B cell (primary cell): ENCODE measurements around the gene PAQR7. TPM values are rescaled to one million over a fixed set of nuclear protein-coding genes. Genes with fewer than 3 reads are reported as not detected.

ENCODE experiments used
- ATAC-seq: fragments of 200-7000 bp; cut with Tn5 transposase; one replicate; pipeline ENCODE4 v1.10.0; 2021; ENCODE audit warnings: low read depth, mild to moderate bottlenecking, moderate number of reproducible peaks, moderate library complexity
- CTCF ChIA-PET: fragments of 350-600 bp; sonication (Branson Sonifier 250); formaldehyde crosslinking; loops from one replicate; lab custom pipeline; 2021; ENCODE audit warnings: antibody characterized with exemption, inconsistent platforms; lab: Charles Lee
- POLR2A ChIA-PET: fragments of 350-600 bp; sonication (Branson Sonifier 250); formaldehyde crosslinking; loops from one replicate; lab custom pipeline; 2021; ENCODE audit warnings: antibody characterized with exemption; lab: Charles Lee
- DNase-seq: peaks from one replicate; pipeline ENCODE4 v3.0.0; 2013
- H2AFZ ChIP-seq: 2 replicates; pipeline ENCODE4 v1.6.1; 2012; ENCODE audit warnings: mild to moderate bottlenecking, low read depth, low read length; ENCODE audit not compliant: insufficient read depth, poor library complexity, severe bottlenecking
- H3K27ac ChIP-seq, 2 donors: 1 replicate in 1 of 2; 2 replicates in 1 of 2; pipeline ENCODE4 v1.5.1; 2012 to 2013; ENCODE audit warnings: low read length in 2 of 2, mild to moderate bottlenecking in 2 of 2, moderate library complexity in 1 of 2
- H3K27me3 ChIP-seq, 4 experiments: fragments of 200-600 bp in 1 of 4; sonication (generic) in 1 of 4; replicated peaks in 1 of 4; 1 replicate in 2 of 4; 2 replicates in 2 of 4; pipeline versions ENCODE4 v1.6.1 to v1.7.0; 2013 to 2016; ENCODE audit warnings: low read length in 3 of 4, mild to moderate bottlenecking in 2 of 4, mixed read lengths in 1 of 4, moderate library complexity in 1 of 4; ENCODE audit not compliant: insufficient read depth in 4 of 4, control insufficient read depth in 3 of 4; ENCODE audit errors: control extremely low read depth in 1 of 4
- H3K36me3 ChIP-seq, 2 experiments: replicated peaks in 1 of 2; 1 replicate in 1 of 2; 2 replicates in 1 of 2; pipeline versions ENCODE4 v1.6.1 to v1.7.1; 2013; ENCODE audit warnings: low read length in 1 of 2; ENCODE audit not compliant: insufficient read depth in 2 of 2, control insufficient read depth in 1 of 2; ENCODE audit errors: control extremely low read depth in 1 of 2, extremely low read depth in 1 of 2
- H3K4me1 ChIP-seq, 2 donors: fragments of 200-600 bp in 1 of 2; sonication (generic) in 1 of 2; 1 replicate in 1 of 2; 2 replicates in 1 of 2; pipeline versions ENCODE4 v1.5.1 to v1.6.1; 2013 to 2017; ENCODE audit warnings: low read length in 2 of 2; ENCODE audit not compliant: control insufficient read depth in 2 of 2, insufficient read depth in 2 of 2
- H3K4me2 ChIP-seq: replicated peaks from 2 replicates; pipeline ENCODE3; 2012; ENCODE audit warnings: mild to moderate bottlenecking, low read depth, low read length; ENCODE audit not compliant: poor library complexity, severe bottlenecking
- H3K4me3 ChIP-seq, 5 experiments: fragments of 200-600 bp in 1 of 5; sonication (generic) in 1 of 5; 1 replicate in 3 of 5; 2 replicates in 2 of 5; pipeline versions ENCODE4 v1.5.1 to v1.7.0; 2011 to 2016; ENCODE audit warnings: low read length in 4 of 5, mild to moderate bottlenecking in 4 of 5, low read depth in 2 of 5, control low read depth in 1 of 5, moderate library complexity in 1 of 5; ENCODE audit not compliant: insufficient read depth in 1 of 5; ENCODE audit errors: control extremely low read depth in 1 of 5, extremely low read depth in 1 of 5
- H3K79me2 ChIP-seq: fragments of 200-600 bp; sonication (generic); one replicate; pipeline ENCODE4 v1.6.0; 2016; ENCODE audit warnings: low read length; ENCODE audit not compliant: control insufficient read depth, insufficient read depth
- H3K9ac ChIP-seq: fragments of 200-600 bp; sonication (generic); 2 replicates; pipeline ENCODE4 v1.6.1; 2017; ENCODE audit warnings: mild to moderate bottlenecking, low read length, moderate library complexity
- H3K9me3 ChIP-seq, 3 donors: one replicate each; pipeline versions ENCODE4 v1.6.1 to v1.7.1; 2013; ENCODE audit warnings: low read length in 2 of 3; ENCODE audit not compliant: control insufficient read depth in 2 of 3, insufficient read depth in 1 of 3; ENCODE audit errors: control extremely low read depth in 1 of 3
- H4K20me1 ChIP-seq: 2 replicates; pipeline ENCODE4 v1.6.0; 2012; ENCODE audit warnings: mild to moderate bottlenecking, low read length; ENCODE audit not compliant: insufficient read depth, control insufficient read depth, poor library complexity, severe bottlenecking
- H3K27ac Mint-ChIP-seq: one replicate; pipeline ENCODE4 v1.8.0; 2021; ENCODE audit warnings: mixed read lengths
- H3K27me3 Mint-ChIP-seq: one replicate; pipeline ENCODE4 v1.8.0; 2021; ENCODE audit warnings: mixed read lengths
- H3K4me1 Mint-ChIP-seq: one replicate; pipeline ENCODE4 v1.8.0; 2021; ENCODE audit warnings: mixed read lengths
- H3K4me3 Mint-ChIP-seq: one replicate; pipeline ENCODE4 v1.8.0; 2021; ENCODE audit warnings: mixed read lengths
- H3K9me3 Mint-ChIP-seq: one replicate; pipeline ENCODE4 v1.8.0; 2022; ENCODE audit warnings: mixed read lengths; ENCODE audit not compliant: insufficient read depth
- CTCF ChIP-seq: fragments of 200-600 bp; IDR thresholded peaks from one replicate; pipeline ENCODE4 v1.8.0; 2022; ENCODE audit warnings: antibody characterized with exemption, mild to moderate bottlenecking
- EZH2 ChIP-seq: IDR thresholded peaks from 2 replicates; pipeline ENCODE4 v1.6.1; 2012; ENCODE audit warnings: borderline replicate concordance, low read depth, mild to moderate bottlenecking, moderate library complexity, low read length; ENCODE audit not compliant: insufficient read depth, poor library complexity, severe bottlenecking
- WGBS: methylation state at CpG from one replicate; pipeline ENCODE4 v1.1.5; 2013; ENCODE audit warnings: missing lambda C conversion rate; ENCODE audit not compliant: insufficient coverage; 5-methylcytosine and 5-hydroxymethylcytosine counted together
- intact Hi-C: fragments of 100-400 bp; cut with micrococcal nuclease; formaldehyde crosslinking; loops from one replicate; pipeline ENCODE4 v1.10.0; 2022
- polyA plus RNA-seq: library from polyadenylated mRNA; depleted of rRNA; stranded (reverse); fragments of >200 nt; gene quantifications from 2 replicates; pipeline ENCODE4 v1.2.3, GENCODE V29; 2012
- total RNA-seq, 2 donors: library from RNA; stranded (reverse); fragments of 120-200 nt in 1 of 2; gene quantifications; 1 replicate in 1 of 2; 2 replicates in 1 of 2; pipeline versions ENCODE4 v1.2.3 to v1.2.4, GENCODE V29; 2013 to 2022

PAQR7 gene
- total and polyA plus RNA-seq, 2 donors (not counting 1 experiment from before 2014, with no cell fraction given): 4.2 to 5.5 TPM

DNA sequence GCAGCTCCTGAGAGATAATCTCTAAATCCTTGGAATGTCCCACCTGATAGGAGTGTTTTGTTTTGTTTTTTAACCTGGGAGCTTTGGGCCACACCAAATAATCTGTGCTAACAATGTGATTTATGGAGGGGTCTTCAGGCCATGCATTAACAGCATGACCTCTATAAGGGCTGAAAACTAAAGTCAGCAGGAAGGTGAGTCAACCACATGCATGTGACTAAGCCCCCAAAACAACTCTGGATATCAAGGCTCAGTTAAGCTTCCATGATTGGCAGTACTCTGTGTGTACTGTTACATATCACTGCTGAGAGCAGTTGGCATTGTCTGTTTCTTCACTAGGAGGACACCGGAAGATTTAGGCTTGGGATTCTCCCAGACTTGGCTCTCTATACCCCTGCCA lies 27.0 kb downstream of the PAQR7 start:
- H3K27me3 Mint-ChIP-seq: no peaks in the 10 kb centered on the region
- Histone ChIP-seq H3K4me2 (no peak overlapping the region), H2AFZ (no peak overlapping the region), H3K4me1 (no peaks in the 10 kb centered on the region), H3K9ac (no peak overlapping the region), H3K9me3 (no peaks in the 10 kb centered on the region), H3K4me3 (no peak overlapping the region), H3K27ac (no peak overlapping the region), H3K27me3 (no peaks in the 10 kb centered on the region), H3K36me3 (no peaks in the 10 kb centered on the region), H3K79me2 (no peaks in the 10 kb centered on the region), H4K20me1 (no peaks in the 10 kb centered on the region)
- TF ChIP-seq CTCF (no peak), EZH2 (no peak)
- intact Hi-C loops: no loop called here
- H3K4me1 Mint-ChIP-seq: peaks cover 6% of the 10 kb centered on the region
- no peak overlapping the region for H3K4me3 Mint-ChIP-seq
- H3K27ac Mint-ChIP-seq: no peak overlapping the region
- no peak for DNase-seq
- no peaks in the 10 kb centered on the region for H3K9me3 Mint-ChIP-seq
- ChIA-PET CTCF (no interaction called here), POLR2A (no interaction called here)
- ATAC-seq: no peak
- 88% methylated on average over 1 of the region's 1 CpG for WGBS

GRCh38 chr1:25847929-25848328 lies 27.6 kb downstream of the PAQR7 start:
- H2AFZ ChIP-seq: no peak overlapping the region
- Mint-ChIP-seq H3K9me3 (no peaks in the 10 kb centered on the region), H3K27ac (no peak overlapping the region), H3K4me1 (peaks cover 6% of the 10 kb centered on the region), H3K4me3 (no peak overlapping the region), H3K27me3 (no peaks in the 10 kb centered on the region)
- H3K9me3 ChIP-seq: no peaks in the 10 kb centered on the region
- no peak for DNase-seq
- H3K4me1 ChIP-seq: no peaks in the 10 kb centered on the region
- no peak overlapping the region for H3K27ac ChIP-seq
- intact Hi-C loops: no loop called here
- H3K4me2 ChIP-seq: no peak overlapping the region
- no peaks in the 10 kb centered on the region for H4K20me1 ChIP-seq
- H3K27me3 ChIP-seq: no peaks in the 10 kb centered on the region
- no peak for TF ChIP-seq CTCF
- no peak for TF ChIP-seq EZH2
- H3K9ac ChIP-seq: no peak overlapping the region
- no peaks in the 10 kb centered on the region for H3K79me2 ChIP-seq
- ATAC-seq: no peak
- ChIA-PET POLR2A (no interaction called here), CTCF (interaction anchor here (0.5 kb wide), 1 partner anchor 9 kb away, joined by 3 read pairs; no protein-coding TSS in a partner anchor)
- H3K36me3 ChIP-seq: no peaks in the 10 kb centered on the region
- H3K4me3 ChIP-seq: no peak overlapping the region
- 100% methylated on average over 4 of the region's 4 CpGs for WGBS
